ENCODE measurements around the gene ACP4.

ACP4 gene

GRCh38 chr19:50826492-50827240, 36.5 kb downstream of the ACP4 start:
- DNase-seq = no peak

GRCh38 chr19:50827476-50827875, 37.3 kb downstream of the ACP4 start:
- no peak for DNase-seq

GRCh38 chr19:50829801-50830200, 39.6 kb downstream of the ACP4 start:
- DNase-seq = no peak

GRCh38 chr19:50830266-50831025, 40.2 kb downstream of the ACP4 start:
- no peak for DNase-seq

- DNase-seq = no peak
Measured at GRCh38 chr19:50831026-50831396, 40.8 kb downstream of the ACP4 start.

- no peak for DNase-seq
Measured at GRCh38 chr19:50832666-50833065, 42.5 kb downstream of the ACP4 start.

- no peak for DNase-seq
Measured at GRCh38 chr19:50833117-50833801, 43.0 kb downstream of the ACP4 start, which contains the start of gene KLK15. TSS of gene KLK15 (minus strand) at chr19:50833574. CDS start at chr19:50831492, 2,082 bp downstream.

- no peak for DNase-seq
Measured at GRCh38 chr19:50833802-50834167, 43.6 kb downstream of the ACP4 start.

- no peak for DNase-seq
Measured at GRCh38 chr19:50835103-50835784, 45.0 kb downstream of the ACP4 start.

GRCh38 chr19:50835785-50836542, 45.7 kb downstream of the ACP4 start:
- DNase-seq = no peak

GRCh38 chr19:50836543-50837195, 46.5 kb downstream of the ACP4 start:
- DNase-seq = no peak

- DNase-seq = no peak
Measured at GRCh38 chr19:50837300-50837699, 47.1 kb downstream of the ACP4 start.

- no peak for DNase-seq
Measured at GRCh38 chr19:50838239-50838638, 48.0 kb downstream of the ACP4 start.

GRCh38 chr19:50839712-50840655, 49.8 kb downstream of the ACP4 start:
- DNase-seq = no peak

GRCh38 chr19:50842130-50842529, 51.9 kb downstream of the ACP4 start:
- no peak for DNase-seq

- DNase-seq = no peak
Measured at GRCh38 chr19:50843205-50843604, 53.0 kb downstream of the ACP4 start.

- DNase-seq = no peak
Measured at GRCh38 chr19:50843701-50844221, 53.5 kb downstream of the ACP4 start.

- no peak for DNase-seq
Measured at GRCh38 chr19:50844296-50844935, 54.2 kb downstream of the ACP4 start.
